H1 (cell line): Measurements from ENCODE around the gene SRGAP2. TPM values are rescaled to one million over a fixed set of nuclear protein-coding genes. Genes with fewer than 3 reads are reported as not detected.
"Not testable (repeated sequence)": the region's sequence is repeated elsewhere in the genome, so short reads cannot be mapped to it uniquely, and the experiment has no call there.

Experiments used
- CTCF ChIA-PET: fragments of 300-600 bp; sonication (Branson Sonifier 250); formaldehyde crosslinking; loops from one replicate; lab custom pipeline; 2021; ENCODE audit not compliant: partially characterized antibody; lab: Charles Lee
- POLR2A ChIA-PET: fragments of 300-600 bp; sonication (Branson Sonifier 250); formaldehyde crosslinking; loops from one replicate; lab custom pipeline; 2021; ENCODE audit warnings: inconsistent platforms; ENCODE audit not compliant: partially characterized antibody; lab: Charles Lee
- DNase-seq, 2 experiments: peaks; one replicate each; pipeline versions ENCODE4 v3.0.0 to v3.0.0-alpha.2; 2010 to 2022; ENCODE audit warnings: low spot score in 2 of 2, low read depth in 1 of 2, mixed read lengths in 1 of 2
- FAIRE-seq: peaks from 2 replicates; lab custom pipeline; 2011; peaks lifted over from hg19 to GRCh38; lab: Jason Lieb, UNC
- H2AFZ ChIP-seq: 2 replicates; pipeline ENCODE4 v1.8.1; 2012; ENCODE audit warnings: low read length, inconsistent platforms
- H2AK5ac ChIP-seq: 2 replicates; pipeline ENCODE4 v1.6.1; 2013; ENCODE audit warnings: low read depth, low read length
- H2BK120ac ChIP-seq: replicated peaks from 2 replicates; pipeline ENCODE3; 2013; ENCODE audit warnings: low read depth, low read length, inconsistent platforms
- H2BK12ac ChIP-seq: 2 replicates; pipeline ENCODE4 v1.6.1; 2013; ENCODE audit warnings: low read depth, low read length
- H2BK15ac ChIP-seq: 2 replicates; pipeline ENCODE4 v1.6.1; 2013; ENCODE audit warnings: low read length
- H2BK20ac ChIP-seq: 2 replicates; pipeline ENCODE4 v1.6.1; 2013; ENCODE audit warnings: low read length
- H2BK5ac ChIP-seq: 2 replicates; pipeline ENCODE4 v1.6.1; 2013; ENCODE audit warnings: low read depth, low read length
- H3K14ac ChIP-seq: 2 replicates; pipeline ENCODE4 v1.6.1; 2013; ENCODE audit warnings: inconsistent platforms; ENCODE audit not compliant: insufficient read length
- H3K18ac ChIP-seq: 2 replicates; pipeline ENCODE4 v1.6.1; 2013; ENCODE audit warnings: low read length; ENCODE audit errors: extremely low read depth
- H3K23ac ChIP-seq: 2 replicates; pipeline ENCODE4 v1.6.1; 2013; ENCODE audit warnings: inconsistent platforms; ENCODE audit not compliant: insufficient read length
- H3K23me2 ChIP-seq: 2 replicates; pipeline ENCODE4 v1.6.1; 2013; ENCODE audit warnings: low read depth, low read length
- H3K27ac ChIP-seq: 2 replicates; pipeline ENCODE4 v1.6.1; 2011; ENCODE audit warnings: low read depth, low read length, inconsistent platforms
- H3K27me3 ChIP-seq, 4 experiments: replicated peaks in 1 of 4; 1 replicate in 1 of 4; 2 replicates in 3 of 4; pipeline versions ENCODE4 v1.6.1 to v1.8.1; 2011 to 2013; ENCODE audit warnings: low read length in 3 of 4, mild to moderate bottlenecking in 3 of 4, inconsistent platforms in 2 of 4, mixed read lengths in 2 of 4, moderate library complexity in 1 of 4; ENCODE audit not compliant: control insufficient read depth in 3 of 4, insufficient read depth in 3 of 4; ENCODE audit errors: extremely low read depth in 1 of 4
- H3K36me3 ChIP-seq, 4 experiments: 2 replicates each; pipeline versions ENCODE4 v1.6.1 to v1.8.1; 2011 to 2013; ENCODE audit warnings: mild to moderate bottlenecking in 4 of 4, low read length in 3 of 4, moderate library complexity in 2 of 4, control low read depth in 1 of 4, inconsistent platforms in 1 of 4; ENCODE audit not compliant: insufficient read depth in 4 of 4, control insufficient read depth in 2 of 4
- H3K4ac ChIP-seq: replicated peaks from 2 replicates; pipeline ENCODE3; 2013; ENCODE audit warnings: low read length, low read depth, mixed read lengths, inconsistent platforms; ENCODE audit not compliant: insufficient read length
- H3K4me1 ChIP-seq, 4 experiments: replicated peaks in 1 of 4; 1 replicate in 1 of 4; 2 replicates in 3 of 4; pipeline versions ENCODE4 v1.6.1 to v1.8.1; 2011 to 2013; ENCODE audit warnings: low read length in 3 of 4, inconsistent platforms in 2 of 4, mixed read lengths in 1 of 4; ENCODE audit not compliant: insufficient read depth in 4 of 4, control insufficient read depth in 3 of 4
- H3K4me2 ChIP-seq, 2 experiments: 2 replicates each; pipeline versions ENCODE4 v1.6.1 to v1.8.1; 2011 to 2013; ENCODE audit warnings: low read depth in 2 of 2, low read length in 2 of 2, control low read depth in 1 of 2, inconsistent platforms in 1 of 2, mild to moderate bottlenecking in 1 of 2; ENCODE audit not compliant: insufficient read depth in 1 of 2
- H3K4me3 ChIP-seq, 4 experiments: fragments of 200-600, 300-600 bp in 1 of 4; sonication (generic), shearing (Covaris generic), sonication (Bioruptor Twin) in 1 of 4; 2 replicates each; pipeline versions ENCODE4 v1.5.1 to v1.8.1; 2011 to 2016; ENCODE audit warnings: low read length in 4 of 4, low read depth in 3 of 4, control low read depth in 2 of 4, inconsistent platforms in 2 of 4, mild to moderate bottlenecking in 2 of 4, mixed read lengths in 1 of 4, moderate library complexity in 1 of 4; ENCODE audit not compliant: insufficient read depth in 2 of 4; ENCODE audit errors: extremely low read depth in 1 of 4
- H3K56ac ChIP-seq: replicated peaks from 2 replicates; pipeline ENCODE3; 2013; ENCODE audit warnings: low read depth, mild to moderate bottlenecking, mixed read lengths, low read length, inconsistent platforms; ENCODE audit not compliant: insufficient read length
- H3K79me1 ChIP-seq: 2 replicates; pipeline ENCODE4 v1.6.1; 2013; ENCODE audit warnings: low read depth, low read length, control low read depth
- H3K79me2 ChIP-seq, 2 experiments: 2 replicates each; pipeline versions ENCODE4 v1.6.1 to v1.8.1; 2012 to 2013; ENCODE audit warnings: low read length in 2 of 2, mild to moderate bottlenecking in 2 of 2, inconsistent platforms in 1 of 2; ENCODE audit not compliant: insufficient read depth in 2 of 2, control insufficient read depth in 1 of 2
- H3K9ac ChIP-seq, 4 experiments: replicated peaks in 1 of 4; 1 replicate in 1 of 4; 2 replicates in 3 of 4; pipeline versions ENCODE4 v1.6.1 to v1.8.1; 2011 to 2013; ENCODE audit warnings: low read depth in 3 of 4, low read length in 3 of 4, control low read depth in 2 of 4, mild to moderate bottlenecking in 2 of 4, moderate library complexity in 2 of 4, inconsistent platforms in 1 of 4; ENCODE audit errors: extremely low read depth in 1 of 4
- H3K9me3 ChIP-seq, 2 experiments: 2 replicates each; pipeline versions ENCODE4 v1.6.1 to v1.8.1; 2012 to 2013; ENCODE audit warnings: mild to moderate bottlenecking in 2 of 2, moderate library complexity in 2 of 2, control low read depth in 1 of 2, inconsistent platforms in 1 of 2, low read depth in 1 of 2, low read length in 1 of 2, mixed read lengths in 1 of 2; ENCODE audit not compliant: insufficient read depth in 2 of 2
- H4K20me1 ChIP-seq, 2 experiments: replicated peaks in 1 of 2; 2 replicates each; pipeline versions ENCODE3 to v1.8.1; 2011 to 2013; ENCODE audit warnings: inconsistent platforms in 2 of 2, low read length in 2 of 2, mild to moderate bottlenecking in 1 of 2; ENCODE audit not compliant: insufficient read depth in 2 of 2, control insufficient read depth in 1 of 2
- H4K5ac ChIP-seq: 2 replicates; pipeline ENCODE4 v1.6.1; 2013; ENCODE audit warnings: low read length, low read depth, mixed read lengths, inconsistent platforms; ENCODE audit not compliant: insufficient read length
- H4K8ac ChIP-seq: 2 replicates; pipeline ENCODE4 v1.8.0; 2013; ENCODE audit warnings: mild to moderate bottlenecking, moderate library complexity, low read length, inconsistent platforms; ENCODE audit not compliant: insufficient read depth; ENCODE audit errors: extremely low read depth
- H4K91ac ChIP-seq: replicated peaks from 2 replicates; pipeline ENCODE3; 2013; ENCODE audit warnings: low read length, mixed read lengths, inconsistent platforms; ENCODE audit not compliant: insufficient read length
- WGBS, 2 experiments: shearing (Covaris generic) in 1 of 2; methylation state at CpG; one replicate each; pipeline versions ENCODE4 v1.1.6 to v1.1.7; 2013 to 2015; ENCODE audit warnings: low lambda C conversion rate in 2 of 2, mixed read lengths in 2 of 2, inconsistent platforms in 1 of 2, low coverage in 1 of 2, missing lambda C conversion rate in 1 of 2; ENCODE audit not compliant: insufficient replicate concordance in 2 of 2, insufficient coverage in 1 of 2, insufficient read length in 1 of 2; ENCODE audit errors: extremely low coverage in 1 of 2, missing lambda C conversion rate in 1 of 2; 5-methylcytosine and 5-hydroxymethylcytosine counted together
- polyA plus RNA-seq, 7 experiments: library from polyadenylated mRNA; depleted of rRNA in 3 of 7; stranded (reverse) in 5 of 7; unstranded in 2 of 7; fragments of >200 nt in 5 of 7; fragments of 200-250 nt in 2 of 7; gene quantifications; 1 replicate in 5 of 7; 2 replicates in 1 of 7; 4 replicates in 1 of 7; pipeline versions ENCODE4 v1.2.1 to v1.2.3, GENCODE V29; 2011 to 2013; ENCODE audit warnings: missing spikeins in 2 of 7, mixed read lengths in 2 of 7
- total RNA-seq: library from RNA; stranded (reverse); fragmentation: NEBNext Ultra II Directional; extraction: Animal tissue kit (Norgen Biotek cat#: 25700); gene quantifications from 2 replicates; pipeline ENCODE4 v1.2.1, GENCODE V29; 2021

SRGAP2 gene
- total and polyA plus RNA-seq, 2 of the 8 experiments (the other 6 are each of a cell fraction or from before 2014, with no cell fraction given) = 10.8 to 54.0 TPM

DNA sequence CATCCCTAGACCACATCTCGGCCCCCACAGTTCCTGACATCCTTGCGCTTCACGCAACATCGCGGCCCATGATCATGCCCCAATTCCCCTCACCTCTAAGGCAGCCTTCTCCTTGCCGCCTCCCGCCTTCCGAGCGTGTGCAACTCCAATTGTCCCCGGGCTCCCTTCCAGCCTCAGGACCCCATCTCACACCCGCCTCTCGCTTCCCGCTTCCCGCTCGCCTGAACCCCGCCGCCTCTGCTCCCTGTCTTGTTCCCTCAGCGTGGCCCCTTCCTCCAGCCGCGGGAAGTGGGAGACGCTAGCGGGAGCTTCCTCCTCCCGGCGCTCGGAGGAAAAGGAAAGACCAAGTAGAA, 794 bp downstream of the SRGAP2 start:
- H4K20me1 ChIP-seq, H4K8ac ChIP-seq, H2BK5ac ChIP-seq, H4K5ac ChIP-seq, H2BK120ac ChIP-seq, H3K4ac ChIP-seq, FAIRE-seq, H3K14ac ChIP-seq, H3K9ac ChIP-seq, H3K56ac ChIP-seq, H3K27me3 ChIP-seq, H2BK20ac ChIP-seq, H2BK15ac ChIP-seq, H3K79me1 ChIP-seq, H3K27ac ChIP-seq, H2AFZ ChIP-seq, H2BK12ac ChIP-seq, H4K91ac ChIP-seq, H3K23me2 ChIP-seq, H3K18ac ChIP-seq, POLR2A ChIA-PET, H3K23ac ChIP-seq, H3K4me1 ChIP-seq, H3K79me2 ChIP-seq, CTCF ChIA-PET, DNase-seq, H3K36me3 ChIP-seq, H2AK5ac ChIP-seq, H3K9me3 ChIP-seq: not testable (repeated sequence)
- peak overlapping the region in 2 of 4 experiments; percentile 39 to 40; a peak in 2 of 8 replicates for H3K4me3 ChIP-seq
- H3K4me2 ChIP-seq = peak overlapping the region in 1 of 2 experiments; percentile 38; a peak in 2 of 4 replicates
- no CpG with 5 or more reads among the region's 25 CpGs for WGBS, 2 experiments

DNA sequence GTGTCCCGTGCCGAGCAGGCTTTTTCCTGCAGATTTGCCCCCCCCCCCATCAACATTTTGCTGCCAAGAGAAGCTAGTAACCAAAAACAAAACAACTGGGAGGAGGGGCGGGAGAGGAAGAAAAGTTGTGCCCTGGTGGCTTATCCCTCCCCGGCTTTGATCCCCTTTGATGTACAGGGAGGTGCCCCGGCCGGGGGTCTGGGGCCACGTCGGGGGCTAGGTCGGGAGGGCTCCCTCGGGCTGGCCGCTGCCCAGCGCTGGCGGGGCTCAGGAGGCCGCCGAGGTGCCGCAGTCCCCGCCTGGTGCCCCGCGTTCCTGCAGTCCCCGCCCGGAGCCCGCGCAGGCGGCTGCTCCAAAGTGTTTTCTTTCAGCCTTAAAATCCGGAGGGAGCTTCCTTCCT, 1.5 kb downstream of the SRGAP2 start:
- H3K36me3 ChIP-seq, H2BK15ac ChIP-seq, H2BK20ac ChIP-seq, H3K14ac ChIP-seq, H3K23ac ChIP-seq, H3K27me3 ChIP-seq, H3K79me2 ChIP-seq, H3K56ac ChIP-seq, H3K4ac ChIP-seq, FAIRE-seq, CTCF ChIA-PET, H4K20me1 ChIP-seq, H3K23me2 ChIP-seq, H4K5ac ChIP-seq, H3K79me1 ChIP-seq, H3K4me1 ChIP-seq, H2BK12ac ChIP-seq, H3K27ac ChIP-seq, H4K8ac ChIP-seq, H3K18ac ChIP-seq, H2AFZ ChIP-seq, H2BK120ac ChIP-seq, H3K9me3 ChIP-seq, H3K9ac ChIP-seq, H2AK5ac ChIP-seq, POLR2A ChIA-PET, H2BK5ac ChIP-seq, H4K91ac ChIP-seq: not testable (repeated sequence)
- peak in 1 of 2 experiments; percentile 53 for DNase-seq
- peak overlapping the region in 1 of 2 experiments; percentile 53; a peak in 2 of 4 replicates for H3K4me2 ChIP-seq
- WGBS, 2 experiments = 0% methylated on average over 1 of the region's 25 CpGs; no CpG with 5 or more reads in 1 of the 2 experiments
- H3K4me3 ChIP-seq = peak overlapping the region in 2 of 4 experiments; percentile 30 to 54; a peak in 5 of 8 replicates
